GM19240 (cell line): ENCODE data around the gene PSMA8.
"Not testable (repeated sequence)": the region's sequence is repeated elsewhere in the genome, so short reads cannot be mapped to it uniquely, and the experiment has no call there.

Source experiments
- DNase-seq: peaks from one replicate; pipeline ENCODE4 v3.0.0; 2011; ENCODE audit warnings: low spot score; ENCODE audit not compliant: insufficient read length

Gene PSMA8

DNA sequence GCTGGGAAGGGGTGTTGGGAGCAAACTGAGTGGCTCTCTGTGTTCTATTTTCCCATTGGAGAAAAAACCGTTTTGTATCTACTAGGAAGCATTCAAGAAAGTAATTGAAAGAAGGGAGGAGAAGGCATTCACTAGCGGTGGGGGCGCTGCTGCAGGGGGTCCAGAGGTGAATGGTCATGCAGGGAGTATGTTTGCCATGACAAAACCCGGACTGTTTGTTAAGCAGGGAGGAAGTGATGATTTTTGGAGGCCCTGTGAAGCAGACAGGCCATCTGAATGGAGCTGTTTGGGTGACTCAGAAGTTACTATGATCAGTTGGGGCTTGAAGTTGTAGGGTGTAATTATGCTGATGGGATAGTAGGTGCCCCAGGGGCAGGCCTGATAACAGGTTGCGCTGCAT, 99.5 kb downstream of the PSMA8 start:
- DNase-seq = no peak

DNA sequence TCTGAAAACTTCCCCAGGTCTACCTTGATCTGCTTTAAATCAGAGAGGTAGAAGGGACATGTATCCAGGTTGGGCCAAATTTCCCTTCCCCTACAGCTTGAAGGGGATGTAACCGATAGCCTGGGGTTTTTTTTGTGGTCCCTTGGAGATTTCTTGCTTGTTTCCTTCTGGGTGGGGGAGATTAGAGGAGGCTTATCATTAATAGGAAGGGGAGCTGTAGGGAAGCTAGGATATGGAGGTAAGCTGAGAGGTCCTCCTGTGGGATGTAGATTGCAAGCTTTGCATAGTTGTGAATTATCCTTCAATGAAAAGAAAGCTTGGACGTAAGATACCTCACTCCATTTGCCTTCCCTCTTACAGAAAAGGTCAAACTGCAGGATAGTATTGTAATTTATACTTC, 103.7 kb downstream of the PSMA8 start:
- not testable (repeated sequence) for DNase-seq

DNA sequence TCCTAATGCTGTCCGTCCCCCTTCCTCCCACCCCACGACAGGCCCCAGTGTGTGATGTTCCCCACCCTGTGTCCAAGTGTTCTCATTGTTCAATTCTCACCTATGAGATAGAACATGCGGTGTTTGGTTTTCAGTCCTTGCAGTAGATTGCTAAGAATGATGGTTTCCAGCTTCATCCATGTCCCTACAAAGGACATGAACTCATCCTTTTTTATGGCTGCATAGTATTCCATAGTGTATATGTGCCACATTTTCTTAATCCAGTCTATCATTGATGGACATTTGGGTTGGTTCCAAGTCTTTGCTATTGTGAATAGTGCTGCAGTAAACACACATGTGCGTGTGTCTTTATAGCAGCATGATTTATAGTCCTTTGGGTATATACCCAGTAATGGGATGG, 105.0 kb downstream of the PSMA8 start:
- not testable (repeated sequence) for DNase-seq

DNA sequence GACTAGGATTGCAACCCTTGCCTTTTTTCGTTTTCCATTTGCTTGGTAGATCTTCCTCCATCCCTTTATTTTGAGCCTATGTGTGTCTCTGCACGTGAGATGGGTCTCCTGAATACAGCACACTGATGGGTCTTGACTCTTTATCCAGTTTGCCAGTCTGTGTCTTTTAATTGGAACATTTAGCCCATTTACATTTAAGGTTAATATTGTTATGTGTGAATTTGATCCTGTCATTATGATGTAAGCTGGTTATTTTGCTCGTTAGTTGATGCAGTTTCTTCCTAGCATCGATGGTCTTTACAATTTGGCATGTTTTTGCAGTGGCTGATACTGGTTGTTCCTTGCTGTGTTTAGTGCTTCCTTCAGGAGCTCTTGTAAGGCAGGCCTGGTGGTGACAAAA, 108.7 kb downstream of the PSMA8 start:
- DNase-seq = not testable (repeated sequence)
